GM06990 (cell line): ENCODE results near the gene TERB1.

ENCODE experiments used
- DNase-seq: peaks from one replicate; pipeline ENCODE4 v3.0.0-alpha.2; 2011; ENCODE audit not compliant: insufficient read length; ENCODE audit errors: extremely low read depth
- H3K27me3 ChIP-seq: replicated peaks from 2 replicates; pipeline ENCODE4 v1.6.0; 2011; ENCODE audit warnings: low read length; ENCODE audit not compliant: control insufficient read depth, insufficient read depth
- H3K36me3 ChIP-seq: 2 replicates; pipeline ENCODE4 v1.5.1; 2011; ENCODE audit warnings: low read length; ENCODE audit not compliant: control insufficient read depth, insufficient read depth
- H3K4me3 ChIP-seq: replicated peaks from 2 replicates; pipeline ENCODE4 v1.5.1; 2011; ENCODE audit warnings: low read depth, mild to moderate bottlenecking, control low read depth, low read length
- TF ChIP-seq, protein P1 (sequence below): IDR thresholded peaks from 2 replicates; pipeline ENCODE4 v1.5.1; 2011; ENCODE audit warnings: low read length, control low read depth, mild to moderate bottlenecking, inconsistent platforms; ENCODE audit not compliant: insufficient read depth, poor library complexity, severe bottlenecking

The TERB1 gene

DNA sequence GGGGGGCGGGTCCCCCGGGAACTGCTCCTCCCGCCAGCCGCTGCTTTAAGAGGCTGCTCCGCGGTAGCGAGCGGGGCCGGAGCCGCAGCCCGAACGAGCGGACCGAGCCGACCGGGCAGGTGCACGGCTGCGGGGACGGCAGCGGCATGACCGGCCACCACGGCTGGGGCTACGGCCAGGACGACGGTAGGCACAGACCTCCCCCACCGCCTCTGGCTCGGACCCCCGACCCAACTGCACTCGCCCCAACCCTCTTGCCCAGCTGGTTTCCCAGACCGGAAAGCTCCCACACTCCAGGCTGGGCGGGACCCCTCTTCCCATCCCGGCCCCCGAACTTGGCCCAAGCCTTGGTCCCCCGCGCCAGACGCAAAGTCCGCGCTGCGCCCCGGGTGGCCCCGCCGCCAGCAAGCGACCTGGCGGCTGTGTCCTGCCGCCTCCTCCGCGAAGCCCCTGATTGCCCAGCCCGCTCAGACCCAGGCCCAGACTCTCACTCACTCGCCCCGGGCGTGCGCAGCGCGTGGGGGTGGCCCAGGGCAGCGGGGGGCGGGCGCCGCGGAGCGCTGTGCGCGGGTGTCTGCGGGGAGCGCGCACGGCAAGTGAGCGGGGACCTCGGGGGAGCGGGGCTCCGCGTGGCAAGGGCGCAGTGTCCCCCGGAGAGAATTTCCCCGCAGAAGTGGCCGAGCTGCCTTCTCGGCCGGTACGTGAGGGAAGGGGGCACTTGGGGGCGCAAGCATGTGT, 43.1 kb upstream of the TERB1 start, which contains the start of gene CA7:
TSS of gene CA7 (plus strand) at position 73 of the 738 bp plus-strand sequence. CDS start at position 147, 74 bp downstream.
- H3K27me3 ChIP-seq: no peaks in the 10 kb centered on the region; the same call in none of the 2 replicates
- DNase-seq: no peak

DNA sequence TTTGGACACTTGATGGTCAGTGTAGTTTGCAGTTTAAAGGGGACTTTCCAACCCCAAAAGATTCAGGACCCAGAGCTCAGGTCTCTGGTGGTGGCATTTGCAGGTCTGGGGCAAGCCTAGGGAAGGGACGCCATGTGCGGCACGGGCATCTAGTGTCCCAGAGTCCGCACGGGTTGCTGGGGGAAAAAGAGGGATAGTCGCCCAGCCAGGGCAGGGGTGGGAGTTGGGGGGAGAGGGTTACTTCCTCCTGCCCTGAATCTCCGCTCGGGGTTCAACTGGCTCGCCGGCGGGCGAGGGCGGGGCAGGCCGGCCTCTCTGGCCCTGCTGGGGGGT, 42.6 kb upstream of the TERB1 start:
- TF ChIP-seq, protein P1, sequence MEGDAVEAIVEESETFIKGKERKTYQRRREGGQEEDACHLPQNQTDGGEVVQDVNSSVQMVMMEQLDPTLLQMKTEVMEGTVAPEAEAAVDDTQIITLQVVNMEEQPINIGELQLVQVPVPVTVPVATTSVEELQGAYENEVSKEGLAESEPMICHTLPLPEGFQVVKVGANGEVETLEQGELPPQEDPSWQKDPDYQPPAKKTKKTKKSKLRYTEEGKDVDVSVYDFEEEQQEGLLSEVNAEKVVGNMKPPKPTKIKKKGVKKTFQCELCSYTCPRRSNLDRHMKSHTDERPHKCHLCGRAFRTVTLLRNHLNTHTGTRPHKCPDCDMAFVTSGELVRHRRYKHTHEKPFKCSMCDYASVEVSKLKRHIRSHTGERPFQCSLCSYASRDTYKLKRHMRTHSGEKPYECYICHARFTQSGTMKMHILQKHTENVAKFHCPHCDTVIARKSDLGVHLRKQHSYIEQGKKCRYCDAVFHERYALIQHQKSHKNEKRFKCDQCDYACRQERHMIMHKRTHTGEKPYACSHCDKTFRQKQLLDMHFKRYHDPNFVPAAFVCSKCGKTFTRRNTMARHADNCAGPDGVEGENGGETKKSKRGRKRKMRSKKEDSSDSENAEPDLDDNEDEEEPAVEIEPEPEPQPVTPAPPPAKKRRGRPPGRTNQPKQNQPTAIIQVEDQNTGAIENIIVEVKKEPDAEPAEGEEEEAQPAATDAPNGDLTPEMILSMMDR: no peak
- Histone ChIP-seq H3K4me3 (no peak overlapping the region), H3K27me3 (no peaks in the 10 kb centered on the region; the same call in none of the 2 replicates), H3K36me3 (no peaks in the 10 kb centered on the region)
- DNase-seq: no peak

More for the DNA sequence above, 43.1 kb upstream of the TERB1 start, which contains the start of gene CA7:
- TF ChIP-seq, protein P1: no peak
- Histone ChIP-seq H3K4me3 (no peak within 1 kb of the TSS; the same call in 1 of the 2 replicates), H3K36me3 (no peaks in the 10 kb centered on the region)

DNA sequence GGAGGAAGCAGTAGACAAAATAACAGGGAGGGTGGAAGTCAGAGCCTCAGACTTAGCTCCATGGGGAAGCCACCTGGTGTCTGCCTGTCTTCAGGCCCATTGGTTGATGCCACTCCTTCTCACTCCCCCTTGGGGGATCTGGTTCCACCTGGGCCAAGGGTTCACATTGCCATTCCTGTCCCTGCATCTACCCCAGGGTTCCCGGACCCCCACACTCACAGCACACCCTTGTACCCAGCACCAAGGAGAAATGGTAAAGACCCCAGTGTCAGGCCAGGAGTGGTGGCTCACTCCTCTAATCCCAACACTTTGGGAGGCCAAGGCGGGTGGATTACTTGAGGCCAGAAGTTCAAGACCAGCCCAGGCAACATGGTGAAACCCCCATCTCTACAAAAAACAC, 41.8 kb upstream of the TERB1 start:
- no peaks in the 10 kb centered on the region for H3K36me3 ChIP-seq
- H3K4me3 ChIP-seq: no peak overlapping the region
- TF ChIP-seq, protein P1: no peak
- no peaks in the 10 kb centered on the region; the same call in none of the 2 replicates for H3K27me3 ChIP-seq
- no peak for DNase-seq

DNA sequence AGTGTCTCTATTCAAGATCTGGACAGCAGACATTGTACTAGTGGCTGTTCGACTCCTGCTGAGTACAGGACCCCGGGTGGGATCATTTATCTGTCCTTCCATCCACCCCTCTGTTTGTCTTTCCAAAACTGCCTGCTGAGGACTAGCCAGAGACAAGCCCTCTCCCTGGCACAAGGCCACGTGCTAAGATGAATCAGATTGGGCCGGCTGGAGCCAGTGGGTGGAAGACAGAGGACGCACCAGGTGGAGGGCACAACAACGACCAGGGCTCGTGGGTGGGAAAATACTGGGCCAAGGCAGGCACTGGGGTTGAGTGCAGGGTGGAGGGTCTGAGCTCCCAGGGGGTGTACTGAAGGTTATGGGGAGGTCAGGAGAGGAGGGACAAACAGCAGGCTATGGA, 41.4 kb upstream of the TERB1 start:
- no peak overlapping the region for H3K4me3 ChIP-seq
- H3K27me3 ChIP-seq: no peaks in the 10 kb centered on the region; the same call in none of the 2 replicates
- no peak for DNase-seq
- H3K36me3 ChIP-seq: no peaks in the 10 kb centered on the region
- TF ChIP-seq, protein P1: no peak

DNA sequence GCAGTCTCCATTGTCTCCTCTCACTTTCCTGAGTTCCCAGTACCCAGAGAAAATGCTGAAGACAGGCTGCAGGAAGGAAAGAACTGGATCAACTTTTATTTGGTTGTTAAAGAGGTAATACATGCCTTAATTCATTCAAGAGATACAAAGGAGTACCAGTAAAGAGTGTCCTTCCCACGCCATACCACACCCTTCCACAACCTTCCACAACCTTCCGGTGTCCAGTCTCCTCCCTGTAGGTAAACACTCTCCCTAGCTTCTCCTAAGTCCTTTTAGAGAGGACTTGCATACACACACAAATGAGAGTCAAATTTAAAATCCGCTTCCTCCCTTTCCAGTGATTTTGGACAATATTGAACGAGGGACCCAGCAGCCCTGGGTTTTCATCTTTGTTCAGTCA, 40.0 kb upstream of the TERB1 start:
- TF ChIP-seq, protein P1: no peak
- no peak for DNase-seq
- Histone ChIP-seq H3K27me3 (no peaks in the 10 kb centered on the region; the same call in 1 of the 2 replicates), H3K36me3 (no peaks in the 10 kb centered on the region), H3K4me3 (no peak overlapping the region)
